GM19035 (cell line): Measurements from ENCODE around the gene NFIB.

Source experiments
- ATAC-seq: cut with Tn5 transposase; IDR thresholded peaks from one replicate; pipeline ENCODE4 v1.9.1; 2021; ENCODE audit not compliant: unreplicated experiment

NFIB gene

GRCh38 chr9:14281136-14281795 lies 32.7 kb downstream of the NFIB start:
- ATAC-seq = no peak

- no peak for ATAC-seq
These were observed 34.3 kb downstream of the NFIB start for GRCh38 chr9:14279671-14280070.

GRCh38 chr9:14278291-14278721 lies 35.6 kb downstream of the NFIB start:
- no peak for ATAC-seq

- ATAC-seq = no peak
These were observed 36.2 kb downstream of the NFIB start for GRCh38 chr9:14277761-14278160.

GRCh38 chr9:14277244-14277643 lies 36.7 kb downstream of the NFIB start:
- ATAC-seq = no peak

- no peak for ATAC-seq
These were observed 38.6 kb downstream of the NFIB start for GRCh38 chr9:14275331-14275730.

GRCh38 chr9:14273696-14274121 lies 40.2 kb downstream of the NFIB start:
- ATAC-seq = no peak

- no peak for ATAC-seq
These were observed 40.9 kb downstream of the NFIB start for GRCh38 chr9:14272927-14273528.

GRCh38 chr9:14271093-14271673 lies 42.8 kb downstream of the NFIB start:
- no peak for ATAC-seq

GRCh38 chr9:14270358-14271092 lies 43.4 kb downstream of the NFIB start:
- no peak for ATAC-seq

- ATAC-seq = no peak
These were observed 44.0 kb downstream of the NFIB start for GRCh38 chr9:14269916-14270315.

- ATAC-seq = no peak
These were observed 50.0 kb downstream of the NFIB start for GRCh38 chr9:14263707-14264483.

- ATAC-seq = no peak
These were observed 51.1 kb downstream of the NFIB start for GRCh38 chr9:14262827-14263226.

GRCh38 chr9:14261616-14262015 lies 52.3 kb downstream of the NFIB start:
- ATAC-seq = no peak

- ATAC-seq = no peak
These were observed 53.8 kb downstream of the NFIB start for GRCh38 chr9:14260101-14260500.

- ATAC-seq = no peak
These were observed 55.2 kb downstream of the NFIB start for GRCh38 chr9:14258660-14259239.

GRCh38 chr9:14258156-14258555 lies 55.8 kb downstream of the NFIB start:
- ATAC-seq = no peak

- ATAC-seq = no peak
These were observed 57.4 kb downstream of the NFIB start for GRCh38 chr9:14256588-14256987.

- ATAC-seq = no peak
These were observed 62.5 kb downstream of the NFIB start for GRCh38 chr9:14251154-14252071.

GRCh38 chr9:14250794-14251153 lies 63.2 kb downstream of the NFIB start:
- ATAC-seq = no peak
